GM10847 (cell line): Measurements from ENCODE around the gene HOXD11.

ENCODE experiments used
- POLR2A ChIP-seq: IDR thresholded peaks from 2 replicates; pipeline ENCODE4 v1.6.1; 2011; ENCODE audit not compliant: insufficient read length; ENCODE audit errors: extremely low read depth

HOXD11 gene

GRCh38 chr2:176096986-176097819 lies 9.9 kb upstream of the HOXD11 start:
- TF ChIP-seq POLR2A, result no peak

- no peak for TF ChIP-seq POLR2A
Measured at GRCh38 chr2:176097820-176098365, 9.2 kb upstream of the HOXD11 start.

- no peak for TF ChIP-seq POLR2A
Measured at GRCh38 chr2:176098366-176099158, 8.5 kb upstream of the HOXD11 start.

- no peak for TF ChIP-seq POLR2A
Measured at GRCh38 chr2:176099159-176099727, 7.8 kb upstream of the HOXD11 start.

- TF ChIP-seq POLR2A, result no peak
Measured at GRCh38 chr2:176099728-176100546, 7.1 kb upstream of the HOXD11 start, which contains the start of gene HOXD12. Gene HOXD12 (plus strand): TSS chr2:176099795. CDS start chr2:176099802, 7 bp downstream.

- no peak for TF ChIP-seq POLR2A
Measured at GRCh38 chr2:176100547-176101140, 6.4 kb upstream of the HOXD11 start.

GRCh38 chr2:176101216-176101830 lies 5.8 kb upstream of the HOXD11 start:
- TF ChIP-seq POLR2A, result no peak

GRCh38 chr2:176101842-176102241 lies 5.2 kb upstream of the HOXD11 start:
- no peak for TF ChIP-seq POLR2A

GRCh38 chr2:176102309-176102866 lies 4.7 kb upstream of the HOXD11 start:
- no peak for TF ChIP-seq POLR2A

GRCh38 chr2:176103194-176103593 lies 3.9 kb upstream of the HOXD11 start:
- no peak for TF ChIP-seq POLR2A

GRCh38 chr2:176103742-176104315 lies 3.3 kb upstream of the HOXD11 start:
- no peak for TF ChIP-seq POLR2A

- TF ChIP-seq POLR2A, result no peak
Measured at GRCh38 chr2:176104316-176105077, 2.6 kb upstream of the HOXD11 start.
